ENCODE data around the gene DUOX2. TPM values are rescaled to one million over a fixed set of nuclear protein-coding genes. Genes with fewer than 3 reads are reported as not detected.

Gene DUOX2
- total RNA-seq, 1 experiment from 2014 or later = 0.21 TPM

DNA sequence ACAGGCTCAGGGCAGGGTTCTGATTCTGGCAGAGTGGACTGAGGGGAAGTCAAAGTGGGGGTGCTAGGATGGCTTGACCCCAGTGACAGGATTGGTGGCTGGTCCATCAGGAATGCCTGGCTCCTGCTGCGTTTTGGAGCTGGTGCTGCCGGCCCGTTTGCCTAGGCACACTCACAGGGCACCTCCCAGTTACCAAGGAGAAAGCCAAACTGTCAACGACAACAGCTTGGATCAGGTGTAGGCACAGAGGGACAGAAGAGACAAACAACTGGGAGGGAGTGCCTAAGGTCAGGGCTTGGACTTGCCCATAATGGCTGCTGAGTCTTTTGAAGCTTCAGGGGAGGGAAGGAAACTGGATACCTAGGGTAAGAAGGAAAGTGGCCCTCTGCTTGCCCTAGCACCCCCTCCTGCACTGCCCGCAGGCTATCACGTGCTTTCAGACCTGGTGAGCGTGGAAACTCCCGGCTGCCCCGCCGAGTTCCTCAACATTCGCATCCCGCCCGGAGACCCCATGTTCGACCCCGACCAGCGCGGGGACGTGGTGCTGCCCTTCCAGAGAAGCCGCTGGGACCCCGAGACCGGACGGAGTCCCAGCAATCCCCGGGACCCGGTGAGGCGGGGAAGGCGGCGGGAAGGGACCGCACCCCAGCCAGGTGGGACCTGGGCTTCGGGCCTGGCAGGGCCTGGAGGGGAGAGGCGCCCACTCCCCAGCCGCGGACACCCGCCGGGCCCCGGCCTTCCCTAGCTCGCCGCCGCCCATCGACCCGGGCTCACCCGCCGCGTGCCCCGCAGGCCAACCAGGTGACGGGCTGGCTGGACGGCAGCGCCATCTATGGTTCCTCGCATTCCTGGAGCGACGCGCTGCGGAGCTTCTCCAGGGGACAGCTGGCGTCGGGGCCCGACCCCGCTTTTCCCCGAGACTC, 21.0 kb upstream of the DUOX2 start:
- BruUV-seq (replicated peaks) = no TSS peak

DNA sequence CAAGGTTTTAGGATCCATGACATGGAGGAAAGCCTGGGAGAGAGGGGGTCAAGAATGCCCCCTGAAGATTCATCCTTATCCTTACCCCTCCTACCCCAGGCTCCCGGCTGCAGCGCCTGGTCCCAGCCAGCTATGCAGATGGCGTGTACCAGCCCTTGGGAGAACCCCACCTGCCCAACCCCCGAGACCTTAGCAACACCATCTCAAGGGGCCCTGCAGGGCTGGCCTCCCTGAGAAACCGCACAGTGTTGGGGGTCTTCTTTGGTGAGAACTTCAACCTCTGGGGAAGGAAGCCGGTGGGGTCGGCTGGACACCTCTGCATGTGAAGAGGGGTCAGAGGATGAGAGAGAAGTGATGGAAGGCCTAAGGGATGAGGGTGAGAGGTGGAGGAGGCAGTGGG, 20.1 kb upstream of the DUOX2 start:
- BruUV-seq (replicated peaks) = no TSS peak
- CTCF ChIA-PET = no interaction called here
- peaks cover 53% of the 10 kb centered on the region for H3K27me3 Mint-ChIP-seq (ENCODE audit: unreplicated experiment)
- H3K4me1 Mint-ChIP-seq (ENCODE audit: low read depth, unreplicated experiment) = no peaks in the 10 kb centered on the region
- H3K4me3 Mint-ChIP-seq (ENCODE audit: low read depth, unreplicated experiment) = no peak overlapping the region
- intact Hi-C loops (cut with micrococcal nuclease; ENCODE audit: unreplicated experiment) = no loop called here
- no peaks in the 10 kb centered on the region for H3K36me3 Mint-ChIP-seq (ENCODE audit: insufficient read depth, unreplicated experiment)
- TF ChIP-seq, protein P1, sequence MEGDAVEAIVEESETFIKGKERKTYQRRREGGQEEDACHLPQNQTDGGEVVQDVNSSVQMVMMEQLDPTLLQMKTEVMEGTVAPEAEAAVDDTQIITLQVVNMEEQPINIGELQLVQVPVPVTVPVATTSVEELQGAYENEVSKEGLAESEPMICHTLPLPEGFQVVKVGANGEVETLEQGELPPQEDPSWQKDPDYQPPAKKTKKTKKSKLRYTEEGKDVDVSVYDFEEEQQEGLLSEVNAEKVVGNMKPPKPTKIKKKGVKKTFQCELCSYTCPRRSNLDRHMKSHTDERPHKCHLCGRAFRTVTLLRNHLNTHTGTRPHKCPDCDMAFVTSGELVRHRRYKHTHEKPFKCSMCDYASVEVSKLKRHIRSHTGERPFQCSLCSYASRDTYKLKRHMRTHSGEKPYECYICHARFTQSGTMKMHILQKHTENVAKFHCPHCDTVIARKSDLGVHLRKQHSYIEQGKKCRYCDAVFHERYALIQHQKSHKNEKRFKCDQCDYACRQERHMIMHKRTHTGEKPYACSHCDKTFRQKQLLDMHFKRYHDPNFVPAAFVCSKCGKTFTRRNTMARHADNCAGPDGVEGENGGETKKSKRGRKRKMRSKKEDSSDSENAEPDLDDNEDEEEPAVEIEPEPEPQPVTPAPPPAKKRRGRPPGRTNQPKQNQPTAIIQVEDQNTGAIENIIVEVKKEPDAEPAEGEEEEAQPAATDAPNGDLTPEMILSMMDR (IDR thresholded peaks at IDR 0.05; ENCODE audit: unreplicated experiment) = no peak
- no peak overlapping the region for H3K27ac Mint-ChIP-seq (ENCODE audit: unreplicated experiment)
- DNase-seq = no peak
- H3K9me3 Mint-ChIP-seq (ENCODE audit: low read depth, unreplicated experiment) = no peaks in the 10 kb centered on the region

More for the DNA sequence above, 21.0 kb upstream of the DUOX2 start:
- CTCF ChIA-PET = interaction anchor here (1.6 to 1.8 kb wide), 2 partner anchors 9 to 17 kb away, joined by 6 read pairs; no protein-coding TSS in a partner anchor
- Mint-ChIP-seq H3K27me3 (ENCODE audit: unreplicated experiment) (peaks cover 52% of the 10 kb centered on the region), H3K36me3 (ENCODE audit: insufficient read depth, unreplicated experiment) (no peaks in the 10 kb centered on the region), H3K9me3 (ENCODE audit: low read depth, unreplicated experiment) (no peaks in the 10 kb centered on the region), H3K4me1 (ENCODE audit: low read depth, unreplicated experiment) (no peaks in the 10 kb centered on the region), H3K27ac (ENCODE audit: unreplicated experiment) (peak overlapping the region; percentile 30), H3K4me3 (ENCODE audit: low read depth, unreplicated experiment) (peak overlapping the region; percentile 21)
- TF ChIP-seq, protein P1 (IDR thresholded peaks at IDR 0.05; ENCODE audit: unreplicated experiment) = no peak
- intact Hi-C loops (cut with micrococcal nuclease; ENCODE audit: unreplicated experiment) = no loop called here
- peak; percentile 46 for DNase-seq

DNA sequence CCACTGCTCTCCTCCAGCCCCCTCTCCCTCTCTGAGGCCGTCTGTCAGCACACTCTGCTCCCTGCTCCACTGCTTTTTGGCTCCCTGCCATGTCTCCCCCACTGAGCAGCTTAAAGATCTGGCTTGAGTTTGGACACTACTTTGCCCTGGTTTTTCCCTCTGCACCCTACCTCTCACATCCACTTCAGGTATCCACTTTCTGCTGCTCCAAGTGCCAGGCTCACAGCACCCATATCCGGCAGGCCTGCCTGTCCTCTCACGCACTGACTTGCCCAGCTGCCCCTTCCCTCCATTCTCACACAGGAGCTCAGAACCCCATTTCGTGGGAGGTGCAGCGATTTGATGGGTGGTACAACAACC, 19.6 kb upstream of the DUOX2 start:
- DNase-seq = no peak
- no peak overlapping the region for H3K27ac Mint-ChIP-seq (ENCODE audit: unreplicated experiment)
- CTCF ChIA-PET = interaction anchor here (1.3 kb wide), 1 partner anchor 10 kb away, joined by 3 read pairs; no protein-coding TSS in a partner anchor
- H3K4me1 Mint-ChIP-seq (ENCODE audit: low read depth, unreplicated experiment) = no peaks in the 10 kb centered on the region
- no TSS peak for BruUV-seq (replicated peaks)
- TF ChIP-seq, protein P1 (IDR thresholded peaks at IDR 0.05; ENCODE audit: unreplicated experiment) = no peak
- no peaks in the 10 kb centered on the region for H3K36me3 Mint-ChIP-seq (ENCODE audit: insufficient read depth, unreplicated experiment)
- H3K4me3 Mint-ChIP-seq (ENCODE audit: low read depth, unreplicated experiment) = no peak overlapping the region
- no peaks in the 10 kb centered on the region for H3K9me3 Mint-ChIP-seq (ENCODE audit: low read depth, unreplicated experiment)
- H3K27me3 Mint-ChIP-seq (ENCODE audit: unreplicated experiment) = peaks cover 58% of the 10 kb centered on the region
- intact Hi-C loops (cut with micrococcal nuclease; ENCODE audit: unreplicated experiment) = no loop called here

DNA sequence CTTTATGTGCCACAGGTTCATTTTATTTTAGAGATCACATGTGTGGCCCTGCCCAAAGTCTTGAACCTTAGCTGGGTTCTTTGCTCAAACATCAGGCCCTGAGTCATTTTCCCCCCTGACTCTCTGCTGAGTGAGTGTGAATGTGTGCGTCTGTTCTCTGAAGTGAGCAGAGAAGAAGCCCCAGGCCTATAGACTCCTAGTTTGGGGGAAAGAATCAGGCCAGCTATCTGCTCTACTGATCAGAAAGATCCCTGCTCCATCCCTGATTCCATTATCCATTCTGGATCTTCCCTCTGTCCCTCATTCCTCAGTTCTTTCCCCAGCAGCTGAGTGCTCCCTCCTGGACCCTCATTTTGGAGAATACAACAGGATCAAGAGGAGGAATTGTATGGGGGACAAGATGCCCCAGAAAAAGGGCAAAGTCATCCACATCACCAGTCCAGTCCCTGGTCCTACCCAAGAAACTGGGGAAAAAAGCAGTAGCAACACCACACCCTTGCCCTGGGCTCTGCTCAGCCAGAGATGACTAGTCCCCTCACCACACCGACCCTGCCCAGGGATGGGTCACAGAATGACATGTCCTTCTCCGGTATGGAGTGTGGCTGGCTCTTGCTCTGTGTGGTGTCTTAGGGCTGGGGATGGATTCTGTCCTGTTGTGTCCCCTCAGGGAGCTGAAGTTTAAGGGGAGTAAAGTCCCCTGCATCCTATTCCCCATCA, 19.0 kb upstream of the DUOX2 start:
- Mint-ChIP-seq H3K4me3 (ENCODE audit: low read depth, unreplicated experiment) (no peak overlapping the region), H3K9me3 (ENCODE audit: low read depth, unreplicated experiment) (no peaks in the 10 kb centered on the region), H3K4me1 (ENCODE audit: low read depth, unreplicated experiment) (no peaks in the 10 kb centered on the region), H3K27ac (ENCODE audit: unreplicated experiment) (no peak overlapping the region), H3K36me3 (ENCODE audit: insufficient read depth, unreplicated experiment) (no peaks in the 10 kb centered on the region), H3K27me3 (ENCODE audit: unreplicated experiment) (peaks cover 63% of the 10 kb centered on the region)
- CTCF ChIA-PET = interaction anchor here (1.1 to 1.3 kb wide), 2 partner anchors 9 to 11 kb away, joined by 3 read pairs; no protein-coding TSS in a partner anchor
- TF ChIP-seq, protein P1 (IDR thresholded peaks at IDR 0.05; ENCODE audit: unreplicated experiment) = no peak
- no TSS peak for BruUV-seq (replicated peaks)
- DNase-seq = no peak
- intact Hi-C loops (cut with micrococcal nuclease; ENCODE audit: unreplicated experiment) = no loop called here
